Neural cell (in vitro differentiated cells): ENCODE results near the gene MGAT4A. TPM values are rescaled to one million over a fixed set of nuclear protein-coding genes. Genes with fewer than 3 reads are reported as not detected.

Source experiments
- H2AFZ ChIP-seq: fragments of 200-600, 300-800 bp; sonication (generic), shearing (Covaris generic); 2 replicates; pipeline ENCODE4 v1.6.0; 2014; ENCODE audit warnings: low read depth, mild to moderate bottlenecking, antibody characterized with exemption, low read length, moderate library complexity
- H3F3A ChIP-seq: fragments of 200-600 bp; shearing (Covaris generic); 2 replicates; pipeline ENCODE4 v1.6.1; 2016; ENCODE audit warnings: mild to moderate bottlenecking, moderate library complexity, mixed read lengths, antibody characterized with exemption, low read length; ENCODE audit not compliant: insufficient read depth, poor library complexity, severe bottlenecking
- H3K27ac ChIP-seq: fragments of 200-600, 300-800 bp; sonication (generic), shearing (Covaris generic); 2 replicates; pipeline ENCODE4 v1.5.1; 2014; ENCODE audit warnings: mild to moderate bottlenecking, low read length, moderate library complexity
- H3K27me3 ChIP-seq: fragments of 300-800, 200-600 bp; sonication (generic), shearing (Covaris generic); 2 replicates; pipeline ENCODE4 v1.6.0; 2014; ENCODE audit warnings: mild to moderate bottlenecking, low read depth, low read length, moderate library complexity; ENCODE audit not compliant: insufficient read depth
- H3K36me3 ChIP-seq: fragments of 300-800, 200-600 bp; sonication (generic), shearing (Covaris generic); 2 replicates; pipeline ENCODE4 v1.5.1; 2014; ENCODE audit warnings: mild to moderate bottlenecking, antibody characterized with exemption, low read length, moderate library complexity; ENCODE audit not compliant: insufficient read depth
- H3K4me2 ChIP-seq: fragments of 300-800, 200-600 bp; sonication (generic), shearing (Covaris generic); 2 replicates; pipeline ENCODE4 v1.6.0; 2014; ENCODE audit warnings: mild to moderate bottlenecking, low read length
- H3K4me3 ChIP-seq: fragments of 300-800, 200-600 bp; sonication (generic), shearing (Covaris generic); 2 replicates; pipeline ENCODE4 v1.5.1; 2014; ENCODE audit warnings: mild to moderate bottlenecking, low read length, moderate library complexity
- H3K79me2 ChIP-seq: fragments of 200-600 bp; shearing (Covaris generic); replicated peaks from 2 replicates; pipeline ENCODE4 v1.6.0; 2014; ENCODE audit warnings: mild to moderate bottlenecking, low read length, moderate library complexity; ENCODE audit not compliant: insufficient read depth
- H3K9ac ChIP-seq: fragments of 300-800, 200-600 bp; sonication (generic), shearing (Covaris generic); 2 replicates; pipeline ENCODE4 v1.6.1; 2016; ENCODE audit warnings: mild to moderate bottlenecking, low read length, mixed read lengths
- H3K9me2 ChIP-seq: fragments of 200-600 bp; shearing (Covaris generic); 2 replicates; pipeline ENCODE4 v1.6.1; 2016; ENCODE audit warnings: mild to moderate bottlenecking, low read length, mixed read lengths; ENCODE audit not compliant: insufficient read depth
- H3K9me3 ChIP-seq: fragments of 200-600, 300-800 bp; sonication (generic), shearing (Covaris generic); 2 replicates; pipeline ENCODE4 v1.6.1; 2016; ENCODE audit warnings: mild to moderate bottlenecking, mixed run types, low read length, moderate library complexity, mixed read lengths
- H4K20me1 ChIP-seq: fragments of 200-600 bp; shearing (Covaris generic); 2 replicates; pipeline ENCODE4 v1.6.1; 2016; ENCODE audit warnings: mild to moderate bottlenecking, mixed run types; ENCODE audit not compliant: insufficient read depth
- CTCF ChIP-seq: fragments of 450-650 bp; IDR thresholded peaks from 2 replicates; pipeline ENCODE4 v1.5.1; 2014; ENCODE audit warnings: antibody characterized with exemption, mild to moderate bottlenecking, moderate library complexity; ENCODE audit not compliant: poor library complexity, severe bottlenecking
- EP300 ChIP-seq: fragments of 450-650 bp; conservative IDR thresholded peaks from 2 replicates; pipeline ENCODE4 v1.6.1; 2014; ENCODE audit warnings: antibody characterized with exemption, mild to moderate bottlenecking, moderate library complexity; ENCODE audit not compliant: poor library complexity, severe bottlenecking
- EZH2 ChIP-seq: fragments of 200-600, 300-800 bp; shearing (Covaris generic), sonication (generic); IDR thresholded peaks from 2 replicates; pipeline ENCODE4 v1.6.1; 2014; ENCODE audit warnings: antibody characterized with exemption, low read length, borderline replicate concordance, mild to moderate bottlenecking; ENCODE audit not compliant: insufficient read depth, poor library complexity, severe bottlenecking
- MXI1 ChIP-seq: fragments of 450-650 bp; conservative IDR thresholded peaks from 2 replicates; pipeline ENCODE4 v1.6.1; 2014; ENCODE audit warnings: antibody characterized with exemption, mild to moderate bottlenecking; ENCODE audit not compliant: poor library complexity, severe bottlenecking
- POLR2AphosphoS5 ChIP-seq: IDR thresholded peaks from 2 replicates; pipeline ENCODE4 v1.6.1; 2012
- RAD21 ChIP-seq: fragments of 450-650 bp; conservative IDR thresholded peaks from 2 replicates; pipeline ENCODE4 v1.6.1; 2014; ENCODE audit warnings: antibody characterized with exemption, mild to moderate bottlenecking, moderate library complexity
- REST ChIP-seq: IDR thresholded peaks from 2 replicates; pipeline ENCODE4 v1.6.1; 2012; ENCODE audit warnings: borderline replicate concordance
- SMC3 ChIP-seq: fragments of 450-650 bp; conservative IDR thresholded peaks from 2 replicates; pipeline ENCODE4 v1.6.1; 2014; ENCODE audit warnings: antibody characterized with exemption, mild to moderate bottlenecking, moderate library complexity; ENCODE audit not compliant: poor library complexity
- TAF1 ChIP-seq: IDR thresholded peaks from 2 replicates; pipeline ENCODE4 v1.6.1; 2012; ENCODE audit warnings: low read depth
- polyA plus RNA-seq: library from polyadenylated mRNA; depleted of rRNA; stranded (reverse); fragments of >200 nt; gene quantifications from 2 replicates; pipeline ENCODE4 v1.2.3, GENCODE V29; 2014

Gene MGAT4A
- polyA plus RNA-seq, 1 donor from 2014 or later, result 54.8 TPM

- Histone ChIP-seq H3K36me3 (no peaks in the 10 kb centered on the region), H3K27ac (no peak overlapping the region), H3K4me3 (no peak overlapping the region), H3K27me3 (no peaks in the 10 kb centered on the region), H3K79me2 (no peaks in the 10 kb centered on the region), H3K9ac (no peak overlapping the region), H3F3A (no peaks in the 10 kb centered on the region), H2AFZ (no peak overlapping the region), H3K4me2 (no peak overlapping the region), H3K9me2 (no peaks in the 10 kb centered on the region), H3K9me3 (no peaks in the 10 kb centered on the region), H4K20me1 (no peaks in the 10 kb centered on the region)
- no peak for TF ChIP-seq REST
- TF ChIP-seq POLR2AphosphoS5, result no peak
These were observed 22.3 kb downstream of the MGAT4A start for GRCh38 chr2:98708396-98709186.

GRCh38 chr2:98706591-98706990, 24.3 kb downstream of the MGAT4A start:
- no peak overlapping the region for H2AFZ ChIP-seq
- H3K36me3 ChIP-seq, result no peaks in the 10 kb centered on the region
- H3K4me3 ChIP-seq, result no peak overlapping the region
- H3K4me2 ChIP-seq, result no peak overlapping the region
- H3K27me3 ChIP-seq, result no peaks in the 10 kb centered on the region
- no peaks in the 10 kb centered on the region for H3K79me2 ChIP-seq
- H3K9me2 ChIP-seq, result no peaks in the 10 kb centered on the region
- TF ChIP-seq MXI1 (no peak), POLR2AphosphoS5 (no peak), RAD21 (no peak), EP300 (no peak), SMC3 (no peak), TAF1 (no peak)
- no peak overlapping the region for H3K9ac ChIP-seq
- no peak overlapping the region for H3K27ac ChIP-seq
- no peaks in the 10 kb centered on the region for H3F3A ChIP-seq
- H3K9me3 ChIP-seq, result no peaks in the 10 kb centered on the region
- no peaks in the 10 kb centered on the region for H4K20me1 ChIP-seq

- no peaks in the 10 kb centered on the region for H3K79me2 ChIP-seq
- H3K4me2 ChIP-seq, result no peak overlapping the region
- no peak overlapping the region for H3K4me3 ChIP-seq
- H3K9me3 ChIP-seq, result no peaks in the 10 kb centered on the region
- H3F3A ChIP-seq, result no peaks in the 10 kb centered on the region
- no peaks in the 10 kb centered on the region for H3K27me3 ChIP-seq
- no peaks in the 10 kb centered on the region for H3K36me3 ChIP-seq
- no peaks in the 10 kb centered on the region for H4K20me1 ChIP-seq
- no peak overlapping the region for H2AFZ ChIP-seq
- no peak overlapping the region for H3K9ac ChIP-seq
- H3K9me2 ChIP-seq, result no peaks in the 10 kb centered on the region
- no peak overlapping the region for H3K27ac ChIP-seq
- TF ChIP-seq EZH2 (no peak), MXI1 (no peak), EP300 (no peak), CTCF (no peak), REST (no peak), TAF1 (no peak), POLR2AphosphoS5 (no peak), SMC3 (no peak), RAD21 (no peak)
These were observed 25.7 kb downstream of the MGAT4A start for GRCh38 chr2:98705333-98705617.
